Bronchial epithelial cell (primary cell): ENCODE data around the gene INPP4A. TPM values are rescaled to one million over a fixed set of nuclear protein-coding genes. Genes with fewer than 3 reads are reported as not detected.
A peak's percentile ranks its signal among the peaks of the same experiment; 100 is the strongest.

ENCODE experiments used
- DNase-seq: peaks from one replicate; pipeline ENCODE4 v3.0.0-alpha.2; 2010; ENCODE audit warnings: low read depth
- FAIRE-seq: peaks from 2 replicates; lab custom pipeline; 2011; peaks lifted over from hg19 to GRCh38; lab: Jason Lieb, UNC
- H3K27me3 ChIP-seq: 2 replicates; pipeline ENCODE4 v1.5.1; 2011; ENCODE audit warnings: low read length; ENCODE audit not compliant: control insufficient read depth, insufficient read depth
- H3K36me3 ChIP-seq: 2 replicates; pipeline ENCODE4 v1.5.1; 2011; ENCODE audit warnings: low read length; ENCODE audit not compliant: control insufficient read depth, insufficient read depth
- H3K4me3 ChIP-seq: 2 replicates; pipeline ENCODE4 v1.5.1; 2011; ENCODE audit warnings: mild to moderate bottlenecking, low read depth, low read length, control low read depth
- total RNA-seq: library from RNA; depleted of rRNA; stranded (reverse); fragments of >200 nt; gene quantifications from 2 replicates; pipeline ENCODE4 v1.2.1, GENCODE V29; 2014
- TF ChIP-seq, protein P1 (sequence below): IDR thresholded peaks from 2 replicates; pipeline ENCODE4 v1.5.1; 2011; ENCODE audit warnings: mild to moderate bottlenecking, moderate library complexity, low read length, control low read depth, inconsistent platforms; ENCODE audit not compliant: insufficient read depth, severe bottlenecking

Gene INPP4A
- 18.2 and 23.8 TPM in 2 replicates for total RNA-seq

DNA sequence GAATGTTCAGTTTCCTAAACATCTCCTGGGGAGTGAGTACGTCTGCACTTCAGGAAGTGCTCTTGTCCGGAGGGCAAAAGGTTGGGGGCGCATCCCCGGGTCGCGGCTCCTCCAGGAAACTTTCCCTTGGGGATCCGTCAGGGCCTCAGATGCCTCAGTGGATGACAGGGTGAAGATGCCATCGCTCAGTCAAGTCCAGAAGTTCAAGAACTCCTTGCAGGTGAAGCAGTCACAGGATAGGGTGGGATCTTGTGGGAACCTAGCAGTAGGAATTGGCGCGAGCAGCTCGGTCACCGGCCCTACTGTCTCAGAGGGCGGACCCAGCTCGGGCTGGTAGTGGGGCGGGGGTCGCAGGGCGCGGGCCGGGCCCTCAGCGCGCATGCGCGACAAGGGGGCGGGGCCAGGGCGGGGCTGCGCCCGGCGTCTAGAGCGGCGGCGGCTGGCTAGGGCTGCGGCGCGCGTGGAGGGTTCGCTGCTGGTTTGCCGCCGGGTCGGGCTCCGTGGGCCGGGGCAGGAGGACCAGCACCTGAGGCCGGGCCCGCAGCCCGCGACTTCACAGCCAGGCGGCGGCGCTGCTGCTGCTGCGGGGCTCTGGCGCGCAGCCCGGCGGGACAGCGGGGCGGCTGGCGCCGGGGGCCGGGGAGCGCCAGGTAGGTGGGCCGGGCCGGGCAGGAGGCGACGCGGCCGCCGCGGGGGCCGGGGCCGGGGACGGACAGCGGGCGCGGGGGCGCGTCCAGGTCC, at the start of gene INPP4A:
Gene INPP4A (plus strand): TSS at position 423 of the 741 bp plus-strand sequence. CDS start 75,191 bp downstream, outside the sequence.
- TF ChIP-seq, protein P1, sequence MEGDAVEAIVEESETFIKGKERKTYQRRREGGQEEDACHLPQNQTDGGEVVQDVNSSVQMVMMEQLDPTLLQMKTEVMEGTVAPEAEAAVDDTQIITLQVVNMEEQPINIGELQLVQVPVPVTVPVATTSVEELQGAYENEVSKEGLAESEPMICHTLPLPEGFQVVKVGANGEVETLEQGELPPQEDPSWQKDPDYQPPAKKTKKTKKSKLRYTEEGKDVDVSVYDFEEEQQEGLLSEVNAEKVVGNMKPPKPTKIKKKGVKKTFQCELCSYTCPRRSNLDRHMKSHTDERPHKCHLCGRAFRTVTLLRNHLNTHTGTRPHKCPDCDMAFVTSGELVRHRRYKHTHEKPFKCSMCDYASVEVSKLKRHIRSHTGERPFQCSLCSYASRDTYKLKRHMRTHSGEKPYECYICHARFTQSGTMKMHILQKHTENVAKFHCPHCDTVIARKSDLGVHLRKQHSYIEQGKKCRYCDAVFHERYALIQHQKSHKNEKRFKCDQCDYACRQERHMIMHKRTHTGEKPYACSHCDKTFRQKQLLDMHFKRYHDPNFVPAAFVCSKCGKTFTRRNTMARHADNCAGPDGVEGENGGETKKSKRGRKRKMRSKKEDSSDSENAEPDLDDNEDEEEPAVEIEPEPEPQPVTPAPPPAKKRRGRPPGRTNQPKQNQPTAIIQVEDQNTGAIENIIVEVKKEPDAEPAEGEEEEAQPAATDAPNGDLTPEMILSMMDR: peak; percentile 11
- DNase-seq (peak; percentile 25), FAIRE-seq (no peak)
- Histone ChIP-seq H3K36me3 (no peaks in the 10 kb centered on the region), H3K27me3 (no peaks in the 10 kb centered on the region), H3K4me3 (peak within 1 kb of the TSS; percentile 61)

DNA sequence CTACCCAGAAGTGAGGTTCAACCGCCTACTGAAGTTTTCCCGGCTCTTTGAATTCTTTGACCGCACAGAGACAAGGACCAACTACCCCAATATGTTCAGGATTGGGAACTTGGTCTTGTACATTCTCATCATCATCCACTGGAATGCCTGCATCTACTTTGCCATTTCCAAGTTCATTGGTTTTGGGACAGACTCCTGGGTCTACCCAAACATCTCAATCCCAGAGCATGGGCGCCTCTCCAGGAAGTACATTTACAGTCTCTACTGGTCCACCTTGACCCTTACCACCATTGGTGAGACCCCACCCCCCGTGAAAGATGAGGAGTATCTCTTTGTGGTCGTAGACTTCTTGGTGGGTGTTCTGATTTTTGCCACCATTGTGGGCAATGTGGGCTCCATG, 48.7 kb upstream of the INPP4A start:
- H3K27me3 ChIP-seq: peaks cover under 1% of the 10 kb centered on the region
- TF ChIP-seq, protein P1: no peak
- DNase-seq: no peak

DNA sequence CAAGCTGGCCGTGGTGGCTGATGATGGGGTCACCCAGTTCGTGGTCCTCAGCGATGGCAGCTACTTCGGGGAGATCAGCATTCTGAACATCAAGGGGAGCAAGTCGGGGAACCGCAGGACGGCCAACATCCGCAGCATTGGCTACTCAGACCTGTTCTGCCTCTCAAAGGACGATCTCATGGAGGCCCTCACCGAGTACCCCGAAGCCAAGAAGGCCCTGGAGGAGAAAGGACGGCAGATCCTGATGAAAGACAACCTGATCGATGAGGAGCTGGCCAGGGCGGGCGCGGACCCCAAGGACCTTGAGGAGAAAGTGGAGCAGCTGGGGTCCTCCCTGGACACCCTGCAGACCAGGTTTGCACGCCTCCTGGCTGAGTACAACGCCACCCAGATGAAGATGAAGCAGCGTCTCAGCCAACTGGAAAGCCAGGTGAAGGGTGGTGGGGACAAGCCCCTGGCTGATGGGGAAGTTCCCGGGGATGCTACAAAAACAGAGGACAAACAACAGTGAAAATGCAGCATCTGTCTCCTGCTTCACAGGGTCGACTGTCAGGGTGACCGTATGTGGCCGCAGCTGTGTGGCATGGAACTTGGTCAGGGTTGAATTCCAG, 47.8 kb upstream of the INPP4A start:
- H3K4me3 ChIP-seq: no peak overlapping the region
- TF ChIP-seq, protein P1: no peak
- DNase-seq: no peak
- FAIRE-seq: no peak
- H3K36me3 ChIP-seq: no peaks in the 10 kb centered on the region
- H3K27me3 ChIP-seq: no peaks in the 10 kb centered on the region

More for the DNA sequence above, 48.7 kb upstream of the INPP4A start:
- H3K4me3 ChIP-seq: no peak overlapping the region
- no peaks in the 10 kb centered on the region for H3K36me3 ChIP-seq
- no peak for FAIRE-seq

DNA sequence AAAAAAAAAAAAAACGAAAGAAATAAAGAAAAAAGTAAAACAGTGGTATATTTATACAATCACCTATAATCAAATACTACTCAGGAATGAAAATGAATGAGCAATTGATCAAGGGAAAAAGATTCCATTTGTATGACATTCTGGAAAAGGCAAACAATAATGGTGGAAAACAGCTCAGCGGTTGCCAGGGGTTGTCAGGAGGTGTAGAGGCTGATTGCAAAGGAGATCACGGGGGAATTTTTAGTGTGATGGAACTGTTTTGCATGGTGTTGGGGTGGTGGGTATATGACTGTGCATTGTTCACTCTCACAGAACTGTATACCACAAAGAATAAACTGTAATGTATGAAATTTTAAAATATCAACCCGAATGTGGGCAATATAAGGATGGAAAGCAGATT, 45.5 kb upstream of the INPP4A start:
- DNase-seq (no peak), FAIRE-seq (no peak)
- TF ChIP-seq, protein P1: no peak
- H3K4me3 ChIP-seq: no peak overlapping the region
- peaks cover 1% of the 10 kb centered on the region for H3K27me3 ChIP-seq
- H3K36me3 ChIP-seq: no peaks in the 10 kb centered on the region

DNA sequence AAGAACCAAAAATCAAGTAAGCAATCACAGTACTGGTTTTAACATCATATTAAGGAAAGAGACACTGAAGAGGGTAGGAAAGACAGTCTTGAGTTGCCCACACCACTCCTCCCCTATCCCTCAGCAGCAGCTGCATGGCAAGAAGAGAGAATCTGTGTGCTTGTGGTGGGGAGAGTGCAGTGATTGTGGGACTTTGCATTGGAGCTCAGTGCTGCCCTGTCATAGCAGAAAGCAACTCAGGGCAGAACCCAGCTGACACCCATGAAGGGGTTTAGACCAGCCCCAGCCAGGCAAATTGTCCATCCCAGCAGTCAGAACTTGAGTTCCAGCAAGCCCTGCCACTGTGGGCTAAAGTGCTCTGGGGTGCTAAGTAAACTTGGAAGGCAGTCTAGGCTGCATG, 40.8 kb upstream of the INPP4A start:
- H3K4me3 ChIP-seq: no peak overlapping the region
- FAIRE-seq: peak; percentile 50
- TF ChIP-seq, protein P1: no peak
- H3K36me3 ChIP-seq: no peaks in the 10 kb centered on the region
- peaks cover 1% of the 10 kb centered on the region for H3K27me3 ChIP-seq
- DNase-seq: no peak
